NCI-H345 (cell line): ENCODE data around the gene KLF2.
A peak's percentile ranks its signal among the peaks of the same experiment; 100 is the strongest.

Experiments used
- DNase-seq: peaks from one replicate; lab custom pipeline; 2025; lab: John Stamatoyannopoulos, UW

The KLF2 gene

GRCh38 chr19:16308081-16308480, 16.5 kb upstream of the KLF2 start:
- no peak for DNase-seq

- DNase-seq, result no peak
Observed at GRCh38 chr19:16309643-16310042, 15.0 kb upstream of the KLF2 start.

GRCh38 chr19:16315825-16316505, 8.7 kb upstream of the KLF2 start:
- no peak for DNase-seq

GRCh38 chr19:16316506-16316882, 8.1 kb upstream of the KLF2 start:
- DNase-seq, result no peak

- DNase-seq, result no peak
Observed at GRCh38 chr19:16319481-16319880, 5.1 kb upstream of the KLF2 start.

- no peak for DNase-seq
Observed at GRCh38 chr19:16320987-16321386, 3.6 kb upstream of the KLF2 start.

- DNase-seq, result no peak
Observed at GRCh38 chr19:16325161-16325527, 518 bp downstream of the KLF2 start.

- peak; percentile 47 for DNase-seq
Observed at GRCh38 chr19:16325641-16326400, 1.2 kb downstream of the KLF2 start.

GRCh38 chr19:16326401-16327168, 2.0 kb downstream of the KLF2 start:
- DNase-seq, result no peak

GRCh38 chr19:16327169-16327475, 2.5 kb downstream of the KLF2 start:
- no peak for DNase-seq

GRCh38 chr19:16327501-16327900, 2.9 kb downstream of the KLF2 start:
- no peak for DNase-seq

- DNase-seq, result no peak
Observed at GRCh38 chr19:16327911-16328823, 3.5 kb downstream of the KLF2 start.

GRCh38 chr19:16328824-16329482, 4.3 kb downstream of the KLF2 start:
- no peak for DNase-seq

- no peak for DNase-seq
Observed at GRCh38 chr19:16330368-16330801, 5.8 kb downstream of the KLF2 start.

- no peak for DNase-seq
Observed at GRCh38 chr19:16330806-16331690, 6.4 kb downstream of the KLF2 start.

- no peak for DNase-seq
Observed at GRCh38 chr19:16333001-16333586, 8.5 kb downstream of the KLF2 start.

- DNase-seq, result no peak
Observed at GRCh38 chr19:16334411-16334810, 9.8 kb downstream of the KLF2 start.

- DNase-seq, result no peak
Observed at GRCh38 chr19:16335226-16335625, 10.6 kb downstream of the KLF2 start.

- no peak for DNase-seq
Observed at GRCh38 chr19:16336571-16336970, 11.9 kb downstream of the KLF2 start.

- DNase-seq, result no peak
Observed at GRCh38 chr19:16337809-16338469, 13.3 kb downstream of the KLF2 start.
